HG03135 (cell line): ENCODE measurements around the gene PIK3CB.
"Not testable (repeated sequence)": the region's sequence is repeated elsewhere in the genome, so short reads cannot be mapped to it uniquely, and the experiment has no call there.

Experiments used
- ATAC-seq: cut with Tn5 transposase; IDR thresholded peaks from one replicate; pipeline ENCODE4 v1.9.1; 2021; ENCODE audit warnings: mild to moderate bottlenecking, moderate library complexity; ENCODE audit not compliant: unreplicated experiment

Gene PIK3CB

GRCh38 chr3:138687236-138687635 lies 147.5 kb downstream of the PIK3CB start:
- peak; percentile 47 for ATAC-seq

DNA sequence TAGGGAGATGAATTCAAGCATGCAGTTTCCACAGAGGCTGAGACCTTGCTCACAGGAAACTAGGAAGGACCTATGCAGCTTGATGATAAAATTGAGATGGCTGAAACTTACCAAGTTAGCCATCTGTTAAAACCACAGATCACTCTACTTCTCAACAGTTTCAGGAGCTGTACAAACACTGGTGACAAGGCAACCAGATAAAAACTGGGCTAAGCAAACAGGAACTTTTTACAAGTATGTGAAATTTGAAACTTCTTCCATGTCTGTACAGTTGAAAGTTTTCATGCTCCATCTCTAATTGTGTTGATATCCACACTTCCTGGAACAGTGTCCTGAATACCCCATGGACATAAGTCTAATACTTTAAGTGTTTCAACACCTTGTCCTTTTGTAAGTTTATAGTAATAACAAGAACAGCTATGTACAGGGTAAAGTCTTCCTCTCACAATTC lies 147.9 kb downstream of the PIK3CB start:
- peak; percentile 96 for ATAC-seq

DNA sequence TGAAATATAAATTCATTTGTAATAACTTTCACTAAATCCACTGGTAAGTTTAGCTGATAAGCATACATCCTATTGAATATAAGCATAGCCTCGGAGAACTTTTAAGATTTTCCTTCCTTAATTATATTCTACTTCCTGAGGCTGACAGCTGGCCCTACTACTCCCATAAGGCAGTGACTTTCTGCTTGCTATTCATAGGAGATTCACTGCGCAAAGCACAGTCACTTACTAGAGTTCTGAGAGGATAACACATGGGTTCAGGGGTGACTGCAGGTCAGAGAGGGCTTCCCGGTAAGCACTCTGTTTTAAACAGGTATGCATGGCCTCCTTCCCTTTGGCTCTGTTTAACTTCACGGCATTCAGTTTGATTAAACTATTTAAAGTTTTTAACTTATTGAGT lies 150.3 kb downstream of the PIK3CB start:
- no peak for ATAC-seq

DNA sequence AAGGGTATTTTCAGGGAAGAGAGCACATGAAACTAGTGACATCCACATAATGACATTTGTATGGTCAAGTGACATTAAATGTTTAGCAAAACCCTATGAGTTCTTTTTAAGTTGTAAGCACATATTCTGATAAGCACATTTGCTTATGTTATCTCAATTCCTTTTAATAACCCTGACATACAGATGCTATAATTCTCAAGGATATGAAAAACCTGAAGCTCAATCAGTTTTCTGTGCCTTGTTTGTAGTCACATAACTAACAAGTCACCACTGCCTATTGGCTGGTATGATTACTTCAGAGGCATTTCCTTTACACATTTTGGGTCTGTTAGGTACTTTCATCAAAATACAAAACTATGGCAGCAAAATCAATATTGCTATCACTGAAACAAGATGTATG lies 152.1 kb downstream of the PIK3CB start:
- no peak for ATAC-seq

DNA sequence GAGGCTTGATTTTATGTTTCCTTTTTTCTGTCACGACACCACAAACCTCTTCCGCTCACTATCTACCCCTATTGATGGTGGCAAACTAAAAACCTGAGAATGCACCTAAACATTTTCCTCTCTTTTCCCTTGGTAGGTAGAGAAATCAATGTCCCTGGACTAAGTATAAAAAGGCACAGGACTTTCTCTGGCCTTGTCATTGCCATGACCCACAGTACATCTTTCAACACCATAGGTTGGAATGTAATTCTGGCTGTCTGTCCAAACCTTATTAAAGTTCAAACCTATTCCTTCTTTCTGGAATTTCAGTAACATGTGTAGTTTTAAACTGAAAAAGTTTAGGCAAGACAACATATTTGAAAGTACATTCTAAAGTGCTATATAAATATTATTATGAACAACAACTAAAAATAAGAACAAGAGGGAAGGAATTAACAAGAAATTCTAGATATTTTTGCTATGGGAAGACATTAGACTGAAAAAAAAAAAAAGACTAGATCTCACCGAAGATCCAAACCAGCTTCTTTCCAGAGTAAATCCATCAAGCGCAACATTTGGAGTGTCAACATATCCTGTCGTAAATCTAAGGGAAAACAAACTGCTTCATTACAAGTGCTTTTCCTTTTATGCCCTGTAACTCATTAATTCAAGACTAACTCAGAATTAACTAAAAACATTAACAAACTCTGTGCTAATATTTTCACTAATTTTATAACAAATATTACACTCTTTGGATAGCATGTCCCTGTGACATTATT lies 153.1 kb downstream of the PIK3CB start:
- no peak for ATAC-seq

DNA sequence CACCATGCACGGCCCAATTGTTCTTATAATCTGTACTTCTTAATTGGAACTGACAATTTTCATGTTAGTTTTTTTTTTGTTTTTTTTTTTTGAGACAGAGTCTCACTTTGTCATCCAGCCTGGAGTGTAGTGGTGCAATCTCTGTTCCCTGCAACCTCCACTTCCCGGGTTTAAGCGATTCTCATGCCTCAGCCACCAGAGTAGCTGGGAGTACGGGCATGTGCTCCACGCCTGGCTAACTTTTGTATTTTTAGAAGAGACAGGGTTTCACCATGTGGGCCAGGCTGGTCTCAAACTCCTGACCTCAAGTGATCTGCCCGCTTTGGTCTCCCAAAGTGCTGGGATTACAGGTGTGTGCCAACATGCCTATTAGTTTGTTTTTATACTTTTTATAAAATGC lies 153.8 kb downstream of the PIK3CB start:
- not testable (repeated sequence) for ATAC-seq

- ATAC-seq: no peak
These were observed 155.8 kb downstream of the PIK3CB start for GRCh38 chr3:138678874-138679392.

GRCh38 chr3:138678086-138678485 lies 156.6 kb downstream of the PIK3CB start:
- no peak for ATAC-seq

DNA sequence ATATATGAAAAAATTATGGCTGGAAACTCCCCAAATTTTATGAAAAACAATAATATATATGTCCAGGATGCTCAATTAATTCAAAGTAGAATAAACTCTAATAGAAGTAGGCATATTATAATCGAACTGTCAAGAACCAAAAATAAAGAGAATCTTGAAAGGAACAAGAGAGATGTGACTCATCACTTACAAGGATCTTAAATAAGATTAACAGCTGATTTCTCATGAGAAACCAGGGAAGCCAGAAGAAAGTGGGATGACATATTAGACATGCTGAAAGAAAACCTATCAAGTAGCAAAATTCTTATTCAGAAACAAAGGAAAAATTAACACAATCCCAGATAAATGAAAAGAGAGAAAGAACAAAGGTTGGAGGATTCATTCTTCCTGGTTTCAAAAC lies 159.3 kb downstream of the PIK3CB start:
- no peak for ATAC-seq

GRCh38 chr3:138673641-138674530 lies 160.8 kb downstream of the PIK3CB start:
- ATAC-seq: no peak

- no peak for ATAC-seq
These were observed 164.3 kb downstream of the PIK3CB start for GRCh38 chr3:138670407-138670806.

DNA sequence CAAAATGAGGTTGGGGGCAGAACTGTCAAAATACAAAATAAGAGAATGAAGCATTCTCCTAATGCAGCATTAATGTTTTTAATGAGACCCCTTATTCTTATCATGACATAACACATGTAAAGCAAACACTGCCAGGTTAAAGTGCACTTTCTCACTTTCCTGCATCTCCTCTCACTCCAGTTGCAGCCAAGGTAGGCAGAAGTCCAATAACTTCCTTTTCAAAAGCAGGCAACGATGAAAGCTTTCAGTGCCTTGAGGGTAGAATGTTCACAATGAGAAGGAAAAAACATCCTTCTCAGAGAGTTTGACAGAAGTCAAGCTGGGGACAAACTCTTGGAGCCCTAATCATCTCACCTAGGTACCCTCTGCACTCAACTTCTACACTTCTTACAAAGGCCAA lies 166.6 kb downstream of the PIK3CB start:
- ATAC-seq: no peak

DNA sequence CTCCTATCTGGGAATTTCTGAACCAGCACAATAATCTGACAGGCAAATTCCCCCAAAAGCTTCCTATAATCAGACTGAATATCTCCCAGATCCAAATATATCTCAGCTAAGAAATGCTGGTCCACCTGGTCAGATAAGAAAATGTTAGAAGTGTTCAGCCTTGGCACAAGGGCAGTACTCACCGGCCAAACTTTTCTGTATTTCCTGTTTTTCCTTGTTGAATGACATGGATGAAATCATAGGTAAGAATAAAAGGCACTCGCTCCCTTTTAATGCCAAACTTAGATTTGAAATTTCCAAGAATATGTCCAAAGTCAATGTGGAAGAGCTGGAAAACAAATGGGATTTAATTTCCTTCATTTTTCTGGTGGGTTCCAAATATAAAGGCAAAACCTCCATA lies 177.2 kb downstream of the PIK3CB start:
- ATAC-seq: no peak

GRCh38 chr3:138653567-138653966 lies 181.2 kb downstream of the PIK3CB start:
- no peak for ATAC-seq

DNA sequence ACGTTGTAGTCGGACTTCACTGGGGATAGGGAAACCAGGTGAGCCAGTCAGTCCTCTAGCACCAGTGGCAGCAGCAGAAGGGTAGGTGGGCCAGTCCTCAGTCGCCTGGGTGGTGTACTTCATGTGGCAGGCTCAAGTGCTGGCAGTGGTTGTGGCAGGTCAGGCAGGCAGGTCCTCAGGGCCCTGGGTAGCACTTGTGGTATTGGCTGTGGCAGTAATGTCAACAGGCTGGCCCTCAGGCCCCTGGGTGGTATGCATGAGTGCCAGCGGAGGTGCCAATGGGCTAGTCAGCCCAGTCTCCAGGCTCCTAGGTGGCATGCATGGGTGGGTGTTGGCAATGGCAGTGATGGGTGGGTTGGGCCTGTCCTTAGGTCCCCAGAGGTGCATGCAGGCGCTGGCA lies 185.6 kb downstream of the PIK3CB start:
- no peak for ATAC-seq

DNA sequence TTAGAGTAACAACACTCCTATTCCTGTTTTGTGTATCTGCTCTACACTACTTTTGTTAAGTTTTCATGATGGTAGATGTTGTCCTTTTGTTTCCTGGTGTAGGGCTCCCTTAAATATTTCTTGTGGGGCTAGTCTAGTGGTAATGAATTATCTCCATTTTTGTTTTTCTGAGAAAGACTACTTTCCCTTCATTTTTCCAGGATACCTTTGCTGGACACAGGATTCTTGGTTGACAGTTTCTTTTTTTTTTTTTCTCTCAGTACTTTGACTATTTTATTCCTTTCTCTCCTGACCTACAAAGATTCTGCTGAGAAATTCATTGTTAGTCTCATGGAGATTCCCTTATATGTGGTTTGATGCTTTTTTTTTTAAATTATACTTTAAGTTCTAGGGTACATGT lies 188.2 kb downstream of the PIK3CB start:
- no peak for ATAC-seq

DNA sequence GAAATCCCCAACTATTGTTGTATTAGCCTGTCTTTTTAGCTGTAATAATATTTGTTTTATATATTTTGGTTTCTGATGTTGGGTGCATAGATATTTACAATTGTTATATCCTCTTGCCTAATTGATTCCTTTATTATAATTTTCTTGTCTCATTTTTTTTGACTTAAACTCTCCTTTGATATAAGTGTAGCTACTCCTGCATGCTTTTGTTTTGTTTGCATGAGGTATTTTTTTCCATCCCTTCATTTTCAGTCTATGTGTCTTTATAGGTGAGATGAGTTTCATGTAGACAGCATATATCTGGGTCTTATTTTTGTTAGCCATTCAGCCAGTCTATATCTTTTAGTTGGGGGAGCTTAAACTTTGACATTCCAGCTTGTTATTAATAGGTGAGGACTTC lies 188.7 kb downstream of the PIK3CB start:
- no peak for ATAC-seq

DNA sequence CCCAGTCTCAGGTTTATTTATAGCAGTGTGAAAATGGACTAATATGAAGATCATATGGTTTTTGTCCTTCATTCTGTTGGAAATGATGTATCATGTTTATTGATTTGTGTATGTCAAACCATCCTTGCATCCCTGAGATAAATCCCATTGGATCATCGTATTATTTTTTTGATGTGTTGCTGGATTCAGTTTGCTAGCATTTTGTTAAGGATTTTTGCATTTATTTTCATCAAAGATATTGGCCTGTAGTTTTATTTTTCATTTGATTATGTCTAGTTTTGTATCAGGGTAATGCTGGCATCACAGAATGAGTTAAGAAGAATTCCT lies 191.8 kb downstream of the PIK3CB start:
- no peak for ATAC-seq

- ATAC-seq: no peak
These were observed 192.4 kb downstream of the PIK3CB start for GRCh38 chr3:138642226-138642926.

DNA sequence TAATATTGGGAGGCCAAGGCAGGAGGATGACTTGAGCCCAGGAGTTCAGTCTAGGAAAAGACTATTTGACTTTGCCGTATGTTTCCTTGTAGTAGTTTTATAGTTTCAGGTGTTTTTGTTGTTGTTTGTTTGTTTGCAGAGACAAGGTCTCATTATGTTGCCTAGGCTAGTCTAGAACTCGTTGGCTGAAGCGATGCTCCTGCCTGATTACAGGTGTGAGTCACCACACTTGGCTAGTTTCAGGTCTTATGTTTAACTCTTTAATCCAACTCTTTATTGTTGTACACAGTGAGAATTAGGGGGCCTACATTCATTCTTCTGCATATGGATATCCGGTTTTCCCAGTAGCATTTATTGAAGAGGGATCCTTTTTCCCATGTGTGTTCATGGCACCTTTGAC lies 194.2 kb downstream of the PIK3CB start:
- no peak for ATAC-seq

GRCh38 chr3:138638641-138639040 lies 196.1 kb downstream of the PIK3CB start:
- no peak for ATAC-seq
